K562 (cell line): Measurements from ENCODE around the gene MYO1D. TPM values are rescaled to one million over a fixed set of nuclear protein-coding genes. Genes with fewer than 3 reads are reported as not detected.

Source experiments
- ARID3A ChIP-seq: IDR thresholded peaks from 2 replicates; pipeline ENCODE4 v1.6.1; 2012; ENCODE audit warnings: low read depth, low read length, improper control_type of control experiment, borderline replicate concordance
- ATF3 ChIP-seq, 2 experiments: fragments of 450-650 bp in 1 of 2; sonication (generic) in 1 of 2; formaldehyde crosslinking in 1 of 2; IDR thresholded peaks in 1 of 2; conservative IDR thresholded peaks in 1 of 2; 2 replicates each; pipeline versions ENCODE4 v1.6.1 to v1.8.1; 2016 to 2023; ENCODE audit warnings: mild to moderate bottlenecking in 2 of 2, moderate library complexity in 2 of 2, inconsistent platforms in 1 of 2, missing genetic modification reagents in 1 of 2
- BHLHE40 ChIP-seq: IDR thresholded peaks from 2 replicates; pipeline ENCODE4 v1.6.1; 2011; ENCODE audit warnings: low read length, improper control_type of control experiment
- CEBPB ChIP-seq: fragments of 450-650 bp; IDR thresholded peaks from 2 replicates; pipeline ENCODE4 v1.6.1; 2016; ENCODE audit warnings: missing genetic modification characterization, missing compliant biosample characterization
- CTBP1 ChIP-seq: fragments of 450-650 bp; IDR thresholded peaks from 2 replicates; pipeline ENCODE4 v1.6.1; 2016; ENCODE audit warnings: borderline replicate concordance
- CTCFL ChIP-seq: IDR thresholded peaks from 2 replicates; pipeline ENCODE4 v1.6.1; 2011; ENCODE audit warnings: borderline replicate concordance, low read depth, mild to moderate bottlenecking, moderate library complexity, low read length; ENCODE audit not compliant: insufficient read depth, poor library complexity, severe bottlenecking
- DPF2 ChIP-seq: fragments of 450-650 bp; IDR thresholded peaks from 2 replicates; pipeline ENCODE4 v1.6.1; 2016
- EP300 ChIP-seq: IDR thresholded peaks from 2 replicates; pipeline ENCODE4 v1.6.1; 2012; ENCODE audit warnings: low read length, improper control_type of control experiment
- ESRRA ChIP-seq: fragments of 450-650 bp; IDR thresholded peaks from 2 replicates; pipeline ENCODE4 v1.6.1; 2014; ENCODE audit warnings: low read depth, mild to moderate bottlenecking, moderate library complexity, borderline replicate concordance
- GATAD2B ChIP-seq: fragments of 450-650 bp; IDR thresholded peaks from 2 replicates; pipeline ENCODE4 v1.6.1; 2017; ENCODE audit warnings: mild to moderate bottlenecking, borderline replicate concordance
- HBP1 ChIP-seq: fragments of 450-650 bp; formaldehyde crosslinking; IDR thresholded peaks from 2 replicates; pipeline ENCODE4 v1.4.0; 2022; ENCODE audit warnings: missing genetic modification characterization
- IRF1 ChIP-seq: sonication (generic); formaldehyde crosslinking; IDR thresholded peaks from 2 replicates; pipeline ENCODE4 v1.8.0; 2022; ENCODE audit warnings: missing genetic modification reagents, mild to moderate bottlenecking, borderline replicate concordance
- KDM2B ChIP-seq: fragments of 250-450 bp; sonication (Bioruptor Pico); IDR thresholded peaks from 2 replicates; pipeline ENCODE4 v1.8.0; 2021; ENCODE audit warnings: mild to moderate bottlenecking, moderate library complexity
- RCOR1 ChIP-seq, 2 experiments: IDR thresholded peaks; 2 replicates each; pipeline ENCODE4 v1.6.1; 2012; ENCODE audit warnings: low read depth in 2 of 2, low read length in 2 of 2, borderline replicate concordance in 1 of 2, improper control_type of control experiment in 1 of 2
- ZBTB5 ChIP-seq: fragments of 450-650 bp; IDR thresholded peaks from 2 replicates; pipeline ENCODE4 v1.6.1; 2017; ENCODE audit warnings: antibody characterized with exemption
- ZNF174 ChIP-seq: fragments of 250-450 bp; sonication (Bioruptor Pico); IDR thresholded peaks from 2 replicates; pipeline ENCODE4 v1.4.0; 2020; ENCODE audit warnings: mild to moderate bottlenecking
- ZNF232 ChIP-seq: sonication (generic); formaldehyde crosslinking; IDR thresholded peaks from 2 replicates; pipeline ENCODE4 v1.8.0; 2022; ENCODE audit warnings: mild to moderate bottlenecking, missing genetic modification reagents
- ZNF583 ChIP-seq: fragments of 250-450 bp; sonication (Bioruptor Pico); IDR thresholded peaks from 2 replicates; pipeline ENCODE4 v1.4.0; 2020
- polyA plus RNA-seq, 8 experiments: library from polyadenylated mRNA; depleted of rRNA in 4 of 8; stranded (reverse) in 5 of 8; unstranded in 3 of 8; fragments of >200 nt; fragmentation: Nextera tagmentation in 2 of 8; fragmentation: Illumina TruSeq in 1 of 8; extraction: Ambion mirVana in 2 of 8; extraction: Trizol in 1 of 8; gene quantifications; 2 replicates each; pipeline versions ENCODE4 v1.2.1 to v1.2.3, GENCODE V29; 2011 to 2014; ENCODE audit warnings: inconsistent platforms in 1 of 8, missing spikeins in 1 of 8
- total RNA-seq, 7 experiments: library from RNA; depleted of rRNA in 6 of 7; stranded (reverse); fragments of >200 nt in 6 of 7; fragmentation: Illumina TruSeq in 2 of 7; extraction: Trizol in 2 of 7; gene quantifications; 2 replicates each; pipeline versions ENCODE4 v1.2.1 to v1.2.3, GENCODE V29; 2011 to 2021; ENCODE audit warnings: low replicate concordance in 1 of 7

MYO1D gene
- total and polyA plus RNA-seq, 9 of the 15 experiments (the other 6 are each of a cell fraction or from before 2014, with no cell fraction given) = 2.1 to 71.2 (median 45.4) TPM

GRCh38 chr17:32876417-32877163, at the start of gene MYO1D (continued):
- TF ChIP-seq ZNF583 = peak; percentile 48; the same call in 1 of the 2 replicates
- TF ChIP-seq DPF2 = no peak; the same call in 1 of the 2 replicates
- 0 out of 2 replicates have a peak, but pooled peaks have one; percentile 6 for TF ChIP-seq KDM2B (CRISPR knock-in tag)
- TF ChIP-seq CTCFL = peak; percentile 98
- TF ChIP-seq ZNF174 (CRISPR knock-in tag) = no peak
- no peak for TF ChIP-seq ZBTB5
- TF ChIP-seq ATF3 (IDR thresholded peaks at IDR 0.05) = peak; percentile 55
- no peak for TF ChIP-seq ATF3 (CRISPR knock-in tag; conservative IDR thresholded peaks at IDR 0.05)
- no peak for TF ChIP-seq ARID3A
- TF ChIP-seq GATAD2B = peak; percentile 68; the same call in 1 of the 2 replicates
- no peak for TF ChIP-seq HBP1
- TF ChIP-seq IRF1 (CRISPR knock-in tag) = no peak
- no peak for TF ChIP-seq EP300
- TF ChIP-seq CTBP1 = peak; percentile 99
- no peak for TF ChIP-seq ZNF232
- TF ChIP-seq RCOR1 (IDR thresholded peaks at IDR 0.05; ENCODE audit: borderline replicate concordance in 1 of 2, low read depth in 2 of 2, low read length in 2 of 2) = peak in 1 of 2 experiments; percentile 21; a peak in 1 of 4 replicates
- TF ChIP-seq ESRRA = peak; percentile 27; the same call in 1 of the 2 replicates
- no peak for TF ChIP-seq CEBPB (tag)
- TF ChIP-seq BHLHE40 = no peak
